AG09309 (cell line): ENCODE data around the gene ATG16L2.

Experiments used
- DNase-seq: peaks from one replicate; pipeline ENCODE4 v3.0.0-alpha.2; 2010; ENCODE audit warnings: low read depth
- H3K4me3 ChIP-seq: 2 replicates; pipeline ENCODE4 v1.5.1; 2011; ENCODE audit warnings: mild to moderate bottlenecking, low read depth, low read length, moderate library complexity; ENCODE audit not compliant: control insufficient read depth
- TF ChIP-seq, protein P1 (sequence below): IDR thresholded peaks from 2 replicates; pipeline ENCODE4 v1.5.1; 2011; ENCODE audit warnings: mild to moderate bottlenecking, low read depth, low read length, inconsistent platforms; ENCODE audit not compliant: insufficient read depth, control insufficient read depth; ENCODE audit errors: missing control alignments

Gene ATG16L2

DNA sequence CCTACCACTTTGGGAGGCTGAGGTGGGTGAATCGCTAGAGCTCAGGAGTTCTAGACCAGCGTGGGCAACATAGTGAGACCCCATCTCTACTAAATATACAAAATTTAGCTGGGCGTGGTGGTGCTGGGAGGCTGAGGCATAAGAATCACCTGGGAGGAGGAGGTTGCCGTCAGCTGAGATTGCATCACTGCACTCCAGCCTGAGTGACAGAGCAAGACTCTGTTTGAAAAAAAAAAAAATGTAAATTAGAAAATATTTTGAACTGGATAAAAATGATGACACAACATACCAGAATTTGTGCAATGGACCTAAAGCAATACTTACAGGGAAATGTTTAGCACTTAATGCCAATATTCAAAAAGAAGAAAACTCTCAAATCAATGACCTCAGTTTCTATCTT, 46.4 kb downstream of the ATG16L2 start:
- TF ChIP-seq, protein P1, sequence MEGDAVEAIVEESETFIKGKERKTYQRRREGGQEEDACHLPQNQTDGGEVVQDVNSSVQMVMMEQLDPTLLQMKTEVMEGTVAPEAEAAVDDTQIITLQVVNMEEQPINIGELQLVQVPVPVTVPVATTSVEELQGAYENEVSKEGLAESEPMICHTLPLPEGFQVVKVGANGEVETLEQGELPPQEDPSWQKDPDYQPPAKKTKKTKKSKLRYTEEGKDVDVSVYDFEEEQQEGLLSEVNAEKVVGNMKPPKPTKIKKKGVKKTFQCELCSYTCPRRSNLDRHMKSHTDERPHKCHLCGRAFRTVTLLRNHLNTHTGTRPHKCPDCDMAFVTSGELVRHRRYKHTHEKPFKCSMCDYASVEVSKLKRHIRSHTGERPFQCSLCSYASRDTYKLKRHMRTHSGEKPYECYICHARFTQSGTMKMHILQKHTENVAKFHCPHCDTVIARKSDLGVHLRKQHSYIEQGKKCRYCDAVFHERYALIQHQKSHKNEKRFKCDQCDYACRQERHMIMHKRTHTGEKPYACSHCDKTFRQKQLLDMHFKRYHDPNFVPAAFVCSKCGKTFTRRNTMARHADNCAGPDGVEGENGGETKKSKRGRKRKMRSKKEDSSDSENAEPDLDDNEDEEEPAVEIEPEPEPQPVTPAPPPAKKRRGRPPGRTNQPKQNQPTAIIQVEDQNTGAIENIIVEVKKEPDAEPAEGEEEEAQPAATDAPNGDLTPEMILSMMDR, result no peak
- no peak overlapping the region for H3K4me3 ChIP-seq
- DNase-seq, result no peak

DNA sequence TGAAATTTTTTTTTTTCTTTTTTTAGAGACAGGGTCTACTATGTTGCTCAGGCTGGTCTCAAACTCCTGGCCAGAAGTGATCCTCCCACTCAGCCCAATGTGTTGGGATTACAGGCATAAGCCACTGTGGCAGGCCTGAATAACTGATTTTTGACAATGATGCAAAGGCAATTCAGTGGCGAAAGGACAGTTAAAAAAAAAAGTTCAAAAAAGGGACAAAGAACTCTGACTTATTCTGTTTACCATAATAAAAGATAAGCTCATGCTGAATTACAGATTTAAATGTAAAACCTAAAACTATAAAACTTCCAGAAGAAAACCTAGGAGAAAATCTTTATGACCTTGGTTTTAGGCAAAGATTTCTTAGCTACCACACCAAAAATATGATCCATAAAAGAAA, 48.9 kb downstream of the ATG16L2 start:
- DNase-seq, result no peak
- TF ChIP-seq, protein P1, result no peak
- H3K4me3 ChIP-seq, result no peak overlapping the region

DNA sequence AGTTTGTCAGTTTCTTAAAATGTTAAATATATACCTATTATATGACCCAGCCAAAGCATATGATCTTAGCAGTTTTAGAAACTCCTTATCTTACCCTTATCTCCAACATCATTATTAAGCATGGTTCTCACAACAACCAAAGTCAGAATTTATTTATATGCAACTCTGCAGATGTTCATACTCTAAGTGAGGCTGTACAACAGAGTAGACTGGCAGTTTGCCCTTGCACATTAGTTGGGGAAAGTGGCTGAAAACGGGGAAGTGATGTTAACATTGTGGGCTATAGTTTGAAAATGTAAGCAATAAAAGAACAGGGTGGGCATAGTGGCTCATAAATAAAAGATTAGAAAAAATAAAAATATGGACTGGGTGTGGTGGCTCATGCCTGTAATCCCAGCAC, 49.7 kb downstream of the ATG16L2 start:
- DNase-seq, result no peak
- TF ChIP-seq, protein P1, result no peak
- no peak overlapping the region for H3K4me3 ChIP-seq

DNA sequence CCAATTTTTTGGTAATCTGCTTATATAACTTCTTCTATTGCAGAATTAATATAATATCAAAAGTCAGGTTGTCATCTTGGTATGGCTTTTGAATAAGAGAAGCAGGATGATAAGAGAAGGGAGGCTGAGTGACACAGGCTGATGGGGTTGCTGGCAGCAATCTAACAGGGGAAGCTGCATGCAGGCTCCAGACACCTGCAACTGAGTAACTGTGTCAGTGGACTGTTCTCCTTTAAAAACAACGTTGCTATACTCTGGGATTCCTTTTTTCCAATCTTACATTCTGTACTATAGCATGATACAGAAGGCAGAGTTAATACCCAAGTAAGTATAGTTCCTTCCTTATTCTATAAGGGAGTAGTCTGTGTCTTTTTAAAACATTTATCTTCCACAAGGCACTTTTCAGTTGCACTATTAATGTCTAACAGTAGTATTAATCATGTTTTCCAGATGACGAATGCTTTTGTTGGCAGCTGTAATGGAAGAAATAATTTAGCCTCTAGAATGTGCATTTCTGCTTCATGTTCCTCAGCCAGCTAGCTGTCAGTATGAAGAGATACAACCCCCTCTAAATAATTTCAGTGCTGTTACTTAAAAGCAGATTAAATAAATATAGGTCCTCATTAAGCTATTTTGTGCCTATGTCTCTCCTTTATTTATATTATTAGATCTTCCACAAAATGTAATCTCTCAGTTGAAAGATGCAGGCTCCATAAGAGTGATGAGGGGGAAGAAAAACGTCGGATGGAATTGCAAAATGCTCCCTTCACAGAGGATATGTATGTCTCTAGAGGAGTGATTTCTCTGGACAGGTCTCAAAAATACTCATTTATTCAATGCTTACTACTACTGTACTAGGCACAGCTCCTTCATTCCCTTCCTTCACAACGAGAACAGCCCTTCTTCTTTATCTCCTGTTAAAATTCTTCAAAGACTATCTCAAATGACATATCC, 50.8 kb downstream of the ATG16L2 start:
- TF ChIP-seq, protein P1, result no peak
- no peak for DNase-seq
- H3K4me3 ChIP-seq, result no peak overlapping the region

DNA sequence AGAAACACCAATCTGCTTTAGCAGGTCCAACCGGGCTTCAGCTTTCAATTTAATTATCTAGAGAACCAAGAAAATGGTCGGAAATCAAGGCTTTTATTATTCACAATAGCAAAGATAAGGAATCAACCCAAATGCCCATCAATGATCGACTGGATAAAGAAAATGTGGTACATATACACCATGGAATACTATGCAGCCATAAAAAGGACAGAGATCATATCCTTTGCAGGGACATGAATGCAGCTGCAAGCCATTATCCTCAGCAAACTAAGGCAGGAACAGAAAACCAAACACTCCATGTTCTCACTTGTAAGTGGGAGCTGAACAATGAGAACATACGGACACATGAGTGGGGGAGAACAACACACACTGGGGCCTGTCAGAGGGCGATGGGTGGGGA, 53.8 kb downstream of the ATG16L2 start:
- no peak overlapping the region for H3K4me3 ChIP-seq
- no peak for DNase-seq
- TF ChIP-seq, protein P1, result no peak

DNA sequence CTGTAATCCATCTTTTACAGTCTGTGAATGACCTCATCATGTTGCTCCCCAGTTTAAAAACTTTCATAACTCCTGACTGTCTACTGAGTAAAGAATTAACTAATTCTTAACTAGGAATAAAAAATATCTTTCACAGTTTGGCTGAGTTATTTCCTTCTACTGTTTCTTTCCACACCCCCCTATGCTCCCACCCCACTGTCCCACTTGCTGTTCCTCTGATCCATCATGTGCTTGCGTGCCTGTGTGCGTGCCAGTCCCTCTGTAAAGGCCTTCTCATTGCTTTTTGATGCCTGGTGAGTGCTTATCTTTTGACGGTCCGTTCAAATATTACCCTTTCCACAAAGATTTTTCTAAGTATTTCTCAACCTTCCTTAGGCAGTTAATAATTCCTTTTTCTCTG, 55.6 kb downstream of the ATG16L2 start:
- TF ChIP-seq, protein P1, result no peak
- no peak overlapping the region for H3K4me3 ChIP-seq
- no peak for DNase-seq
